SK-N-SH treated with all-trans-retinoic acid at 6 μM for 48 hours (cell line): ENCODE data around the gene CMIP.

Source experiments
- ATAC-seq: fragments of 200-7000 bp; cut with Tn5 transposase; 3 replicates; pipeline ENCODE4 v1.9.1; 2020; ENCODE audit warnings: mild to moderate bottlenecking, moderate library complexity
- ARNTL ChIP-seq: fragments of 450-650 bp; formaldehyde crosslinking; IDR thresholded peaks from 2 replicates; pipeline ENCODE4 v1.5.0; 2020; ENCODE audit warnings: low read depth, mild to moderate bottlenecking, moderate library complexity, borderline replicate concordance
- BACH2 ChIP-seq: fragments of 250-450 bp; sonication (Bioruptor Pico); IDR thresholded peaks from 2 replicates; pipeline ENCODE4 v1.9.0; 2021; ENCODE audit warnings: mild to moderate bottlenecking, borderline replicate concordance
- CREB5 ChIP-seq: fragments of 250-450 bp; sonication (Bioruptor Pico); IDR thresholded peaks from 2 replicates; pipeline ENCODE4 v1.5.1; 2020; ENCODE audit warnings: low read depth, mild to moderate bottlenecking, moderate library complexity
- CSRNP3 ChIP-seq: fragments of 250-450 bp; sonication (Bioruptor Pico); IDR thresholded peaks from 2 replicates; pipeline ENCODE4 v1.5.1; 2021; ENCODE audit warnings: mild to moderate bottlenecking, moderate library complexity
- ESRRG ChIP-seq: fragments of 250-450 bp; sonication (Bioruptor Pico); IDR thresholded peaks from 2 replicates; pipeline ENCODE4 v1.6.1; 2021; ENCODE audit warnings: mild to moderate bottlenecking
- GLIS3 ChIP-seq: fragments of 250-450 bp; sonication (Bioruptor Pico); IDR thresholded peaks from 2 replicates; pipeline ENCODE4 v1.5.0; 2020; ENCODE audit warnings: mild to moderate bottlenecking, moderate library complexity
- ISL1 ChIP-seq: fragments of 250-450 bp; sonication (Bioruptor Pico); IDR thresholded peaks from 2 replicates; pipeline ENCODE4 v2.1.2; 2022; ENCODE audit warnings: mild to moderate bottlenecking, moderate library complexity
- OSR1 ChIP-seq: fragments of 250-450 bp; sonication (Bioruptor Pico); IDR thresholded peaks from 2 replicates; pipeline ENCODE4 v1.8.0; 2022; ENCODE audit warnings: moderate library complexity, mild to moderate bottlenecking, inconsistent platforms
- PATZ1 ChIP-seq: fragments of 250-450 bp; sonication (Bioruptor Pico); IDR thresholded peaks from 2 replicates; pipeline ENCODE4 v1.8.0; 2020; ENCODE audit warnings: mild to moderate bottlenecking, moderate library complexity, borderline replicate concordance
- PPARA ChIP-seq: fragments of 250-450 bp; sonication (Bioruptor Pico); IDR thresholded peaks from 2 replicates; pipeline ENCODE4 v1.5.0; 2020; ENCODE audit warnings: mild to moderate bottlenecking, borderline replicate concordance
- RARB ChIP-seq: fragments of 250-450 bp; sonication (Bioruptor Pico); IDR thresholded peaks from 2 replicates; pipeline ENCODE4 v1.8.0; 2021; ENCODE audit warnings: mild to moderate bottlenecking, moderate library complexity
- SNAI2 ChIP-seq: fragments of 250-450 bp; sonication (Bioruptor Pico); IDR thresholded peaks from 2 replicates; pipeline ENCODE4 v1.5.0; 2020; ENCODE audit warnings: mild to moderate bottlenecking, moderate library complexity
- TCF4 ChIP-seq: fragments of 250-450 bp; sonication (Bioruptor Pico); IDR thresholded peaks from 2 replicates; pipeline ENCODE4 v1.8.0; 2021; ENCODE audit warnings: mild to moderate bottlenecking, moderate library complexity, borderline replicate concordance
- TOX ChIP-seq: fragments of 250-450 bp; sonication (Bioruptor Pico); IDR thresholded peaks from 2 replicates; pipeline ENCODE4 v1.8.0; 2021; ENCODE audit warnings: mild to moderate bottlenecking, moderate library complexity, borderline replicate concordance
- TSHZ2 ChIP-seq: fragments of 250-450 bp; sonication (Bioruptor Pico); IDR thresholded peaks from 2 replicates; pipeline ENCODE4 v1.5.0; 2020; ENCODE audit warnings: mild to moderate bottlenecking, moderate library complexity
- ZC3H10 ChIP-seq: fragments of 250-450 bp; sonication (Bioruptor Pico); IDR thresholded peaks from 2 replicates; pipeline ENCODE4 v1.5.1; 2021; ENCODE audit warnings: mild to moderate bottlenecking, moderate library complexity
- ZFP3 ChIP-seq: fragments of 250-450 bp; sonication (Bioruptor Pico); IDR thresholded peaks from 2 replicates; pipeline ENCODE4 v1.5.0; 2020; ENCODE audit warnings: mild to moderate bottlenecking, moderate library complexity
- ZFP30 ChIP-seq: fragments of 450-650 bp; formaldehyde crosslinking; IDR thresholded peaks from 2 replicates; pipeline ENCODE4 v1.5.0; 2022; ENCODE audit warnings: mild to moderate bottlenecking, moderate library complexity
- ZNF565 ChIP-seq: fragments of 450-650 bp; formaldehyde crosslinking; conservative IDR thresholded peaks from 2 replicates; pipeline ENCODE4 v1.5.0; 2020; ENCODE audit warnings: low read depth, mild to moderate bottlenecking, moderate library complexity
- ZNF70 ChIP-seq: fragments of 450-650 bp; formaldehyde crosslinking; IDR thresholded peaks from 2 replicates; pipeline ENCODE4 v1.5.0; 2020; ENCODE audit warnings: mild to moderate bottlenecking, moderate library complexity
- ZNF8 ChIP-seq: fragments of 450-650 bp; formaldehyde crosslinking; IDR thresholded peaks from 2 replicates; pipeline ENCODE4 v1.5.0; 2020; ENCODE audit warnings: mild to moderate bottlenecking, moderate library complexity

Gene CMIP

GRCh38 chr16:81684242-81684837, 239.7 kb downstream of the CMIP start:
- no peak for ATAC-seq
- TF ChIP-seq ZNF70 (no peak), TCF4 (CRISPR knock-in tag) (no peak), ESRRG (CRISPR knock-in tag) (no peak), ZC3H10 (CRISPR knock-in tag) (no peak), SNAI2 (CRISPR knock-in tag) (no peak), TOX (CRISPR knock-in tag) (no peak), ARNTL (CRISPR knock-in tag) (no peak), CREB5 (CRISPR knock-in tag) (no peak)

- no peak for ATAC-seq
- TF ChIP-seq RARB (no peak), ARNTL (CRISPR knock-in tag) (no peak), BACH2 (CRISPR knock-in tag) (no peak), SNAI2 (CRISPR knock-in tag) (no peak), OSR1 (no peak), ZC3H10 (CRISPR knock-in tag) (no peak), ZFP30 (CRISPR knock-in tag) (no peak), ZNF70 (no peak), CSRNP3 (no peak), CREB5 (CRISPR knock-in tag) (no peak)
- TF ChIP-seq, all 23 proteins: peak for 0
Observed at GRCh38 chr16:81684901-81685300, 240.3 kb downstream of the CMIP start.

- ATAC-seq = no peak; the same call in 2 of the 3 replicates
- no peak for TF ChIP-seq PATZ1 (CRISPR knock-in tag)
- TF ChIP-seq GLIS3 (CRISPR knock-in tag) = no peak
- no peak for TF ChIP-seq OSR1
- TF ChIP-seq ZFP3 (CRISPR knock-in tag) = no peak
Observed at GRCh38 chr16:81686391-81687130, 242.0 kb downstream of the CMIP start.

- TF ChIP-seq ESRRG (CRISPR knock-in tag) (no peak), PPARA (no peak), OSR1 (no peak), TSHZ2 (CRISPR knock-in tag) (no peak), ZNF8 (CRISPR knock-in tag) (no peak), ZFP3 (CRISPR knock-in tag) (no peak), SNAI2 (CRISPR knock-in tag) (no peak), ZNF70 (no peak), GLIS3 (CRISPR knock-in tag) (no peak), PATZ1 (CRISPR knock-in tag) (no peak), CREB5 (CRISPR knock-in tag) (no peak), ARNTL (CRISPR knock-in tag) (no peak), RARB (no peak), ISL1 (no peak), ZC3H10 (CRISPR knock-in tag) (no peak), ZNF565 (CRISPR knock-in tag) (no peak), TOX (CRISPR knock-in tag) (no peak)
- ATAC-seq = no peak
Observed at GRCh38 chr16:81687131-81687456, 242.5 kb downstream of the CMIP start.
